Keratinocyte (primary cell): ENCODE measurements around the gene ZC3H18. TPM values are rescaled to one million over a fixed set of nuclear protein-coding genes. Genes with fewer than 3 reads are reported as not detected.

ENCODE experiments used
- DNase-seq: peaks from one replicate; pipeline ENCODE4 v3.0.0-alpha.2; 2011; ENCODE audit warnings: low read depth, missing footprints, low spot score
- FAIRE-seq: peaks from 2 replicates; lab custom pipeline; 2011; peaks lifted over from hg19 to GRCh38; lab: Jason Lieb, UNC
- H2AFZ ChIP-seq: 2 replicates; pipeline ENCODE4 v1.6.0; 2012; ENCODE audit warnings: low read length, control low read depth, inconsistent platforms; ENCODE audit not compliant: control insufficient read depth
- H3K27ac ChIP-seq: 2 replicates; pipeline ENCODE4 v1.5.1; 2011; ENCODE audit warnings: low read length; ENCODE audit not compliant: control insufficient read depth, insufficient read depth
- H3K27me3 ChIP-seq: 3 replicates; pipeline ENCODE4 v1.6.0; 2011; ENCODE audit warnings: low read length; ENCODE audit not compliant: control insufficient read depth, insufficient read depth; ENCODE audit errors: extremely low read depth
- H3K36me3 ChIP-seq, 2 experiments: 2 replicates in 1 of 2; 3 replicates in 1 of 2; pipeline ENCODE4 v1.5.1; 2011; ENCODE audit warnings: low read length in 2 of 2, mild to moderate bottlenecking in 1 of 2; ENCODE audit not compliant: control insufficient read depth in 2 of 2, insufficient read depth in 2 of 2; ENCODE audit errors: extremely low read depth in 1 of 2
- H3K4me1 ChIP-seq: 3 replicates; pipeline ENCODE4 v1.5.1; 2011; ENCODE audit warnings: low read length; ENCODE audit not compliant: control insufficient read depth, insufficient read depth; ENCODE audit errors: extremely low read depth
- H3K4me2 ChIP-seq: 3 replicates; pipeline ENCODE4 v1.6.0; 2011; ENCODE audit warnings: low read depth, low read length; ENCODE audit not compliant: control insufficient read depth, insufficient read depth; ENCODE audit errors: extremely low read depth
- H3K4me3 ChIP-seq, 3 experiments: fragments of 200-600 bp in 1 of 3; sonication (generic) in 1 of 3; 2 replicates in 2 of 3; 3 replicates in 1 of 3; pipeline ENCODE4 v1.5.1; 2011 to 2016; ENCODE audit warnings: low read length in 3 of 3, mild to moderate bottlenecking in 3 of 3, control low read depth in 2 of 3, inconsistent platforms in 1 of 3, low read depth in 1 of 3, mixed read lengths in 1 of 3, mixed run types in 1 of 3, moderate library complexity in 1 of 3; ENCODE audit not compliant: control insufficient read depth in 2 of 3, insufficient read depth in 2 of 3; ENCODE audit errors: extremely low read depth in 1 of 3
- H3K79me2 ChIP-seq: 2 replicates; pipeline ENCODE4 v1.6.0; 2012; ENCODE audit warnings: low read length; ENCODE audit not compliant: control insufficient read depth, insufficient read depth
- H3K9ac ChIP-seq: 3 replicates; pipeline ENCODE4 v1.6.0; 2011; ENCODE audit warnings: low read length; ENCODE audit not compliant: control insufficient read depth, insufficient read depth; ENCODE audit errors: extremely low read depth
- H3K9me1 ChIP-seq: 3 replicates; pipeline ENCODE4 v1.6.0; 2011; ENCODE audit warnings: low read length; ENCODE audit not compliant: control insufficient read depth, insufficient read depth; ENCODE audit errors: extremely low read depth
- H3K9me3 ChIP-seq: 2 replicates; pipeline ENCODE4 v1.5.1; 2012; ENCODE audit warnings: low read depth, low read length; ENCODE audit not compliant: control insufficient read depth
- H4K20me1 ChIP-seq: 3 replicates; pipeline ENCODE4 v1.6.0; 2011; ENCODE audit warnings: low read length; ENCODE audit not compliant: control insufficient read depth, insufficient read depth; ENCODE audit errors: extremely low read depth
- CTCF ChIP-seq, 3 experiments: IDR thresholded peaks in 1 of 3; conservative IDR thresholded peaks in 1 of 3; optimal IDR thresholded peaks in 1 of 3; 2 replicates in 2 of 3; 3 replicates in 1 of 3; pipeline versions ENCODE3 to v1.5.1; 2011; ENCODE audit warnings: low read length in 3 of 3, mild to moderate bottlenecking in 3 of 3, moderate library complexity in 2 of 3, control low read depth in 1 of 3, inconsistent platforms in 1 of 3; ENCODE audit not compliant: insufficient read depth in 2 of 3; ENCODE audit errors: extremely low read depth in 1 of 3
- EZH2 ChIP-seq: IDR thresholded peaks from one replicate; pipeline ENCODE4 v1.6.1; 2012; ENCODE audit warnings: inconsistent platforms, mild to moderate bottlenecking, low read length, moderate library complexity
- dilution Hi-C: fragments of 300-500 bp; cut with MboI; formaldehyde crosslinking; loops from one replicate; pipeline ENCODE4 v1.7.0; 2020; ENCODE audit warnings: low sequenced_read_pairs; ENCODE audit not compliant: extremely low pct_ligation_motif_present
- polyA plus RNA-seq, 5 experiments: library from polyadenylated mRNA; depleted of rRNA in 3 of 5; stranded (reverse) in 3 of 5; stranded (forward) in 1 of 5; unstranded in 1 of 5; fragments of >200 nt; gene quantifications; 1 replicate in 1 of 5; 2 replicates in 3 of 5; 3 replicates in 1 of 5; pipeline versions ENCODE4 v1.2.1 to v1.2.3, GENCODE V29; 2011 to 2012; ENCODE audit warnings: missing spikeins in 2 of 5, low read depth in 1 of 5, low replicate concordance in 1 of 5

ZC3H18 gene
- polyA plus RNA-seq, 1 donor (not counting 4 experiments of a cell fraction or from before 2014, with no cell fraction given) = 7.5 TPM

GRCh38 chr16:88605186-88606147, 35.3 kb downstream of the ZC3H18 start:
- H2AFZ ChIP-seq = no peak overlapping the region
- H3K9me1 ChIP-seq = no peaks in the 10 kb centered on the region
- peaks cover 6% of the 10 kb centered on the region for H4K20me1 ChIP-seq
- no peak overlapping the region for H3K4me3 ChIP-seq
- H3K9ac ChIP-seq = no peak overlapping the region
- no peak for FAIRE-seq
- H3K36me3 ChIP-seq = peaks cover 14 to 40% of the 10 kb centered on the region in 2 experiments
- no peak for TF ChIP-seq CTCF (optimal IDR thresholded peaks at IDR 0.05 in 1 of 3, IDR thresholded peaks at IDR 0.05 in 1 of 3, conservative IDR thresholded peaks at IDR 0.05 in 1 of 3; ENCODE audit: extremely low read depth in 1 of 3, insufficient read depth in 2 of 3, low read length in 3 of 3)
- no peak for TF ChIP-seq EZH2
- H3K4me1 ChIP-seq = peaks cover 6% of the 10 kb centered on the region
- H3K4me2 ChIP-seq = no peak overlapping the region
- no peaks in the 10 kb centered on the region for H3K27me3 ChIP-seq
- H3K27ac ChIP-seq = no peak overlapping the region
- H3K9me3 ChIP-seq = no peaks in the 10 kb centered on the region
- dilution Hi-C loops = no loop called here
- no peaks in the 10 kb centered on the region for H3K79me2 ChIP-seq
- no peak for DNase-seq

- dilution Hi-C loops = no loop called here
- H3K9ac ChIP-seq = no peak overlapping the region
- H4K20me1 ChIP-seq = peaks cover 6% of the 10 kb centered on the region
- H3K9me3 ChIP-seq = no peaks in the 10 kb centered on the region
- H3K79me2 ChIP-seq = no peaks in the 10 kb centered on the region
- no peaks in the 10 kb centered on the region for H3K9me1 ChIP-seq
- peaks cover 19 to 33% of the 10 kb centered on the region in 2 experiments for H3K36me3 ChIP-seq
- no peak overlapping the region for H2AFZ ChIP-seq
- no peak overlapping the region for H3K4me3 ChIP-seq
- H3K27me3 ChIP-seq = no peaks in the 10 kb centered on the region
- no peak for TF ChIP-seq EZH2
- TF ChIP-seq CTCF (optimal IDR thresholded peaks at IDR 0.05 in 1 of 3, IDR thresholded peaks at IDR 0.05 in 1 of 3, conservative IDR thresholded peaks at IDR 0.05 in 1 of 3; ENCODE audit: extremely low read depth in 1 of 3, insufficient read depth in 2 of 3, low read length in 3 of 3) = no peak
- no peak for DNase-seq
- H3K4me1 ChIP-seq = peaks cover 6% of the 10 kb centered on the region
- H3K4me2 ChIP-seq = no peak overlapping the region
- no peak overlapping the region for H3K27ac ChIP-seq
- no peak for FAIRE-seq
Measured at GRCh38 chr16:88606148-88606757, 36.0 kb downstream of the ZC3H18 start.
